Mesothelial cell of epicardium (in vitro differentiated cells): Measurements from ENCODE around the gene TXNDC5. TPM values are rescaled to one million over a fixed set of nuclear protein-coding genes. Genes with fewer than 3 reads are reported as not detected.

Experiments used
- DNase-seq, 2 experiments: peaks; one replicate each; pipeline ENCODE4 v3.0.0; 2021; ENCODE audit warnings: low spot score in 2 of 2; ENCODE audit not compliant: unreplicated experiment in 2 of 2
- H3K27ac Mint-ChIP-seq: 2 replicates; pipeline ENCODE4 v1.8.0; 2021; ENCODE audit warnings: mixed read lengths
- H3K27me3 Mint-ChIP-seq: 2 replicates; pipeline ENCODE4 v1.8.0; 2021; ENCODE audit warnings: low read depth, mixed read lengths
- H3K36me3 Mint-ChIP-seq: 2 replicates; pipeline ENCODE4 v1.8.0; 2021; ENCODE audit warnings: mixed read lengths
- H3K4me1 Mint-ChIP-seq: 2 replicates; pipeline ENCODE4 v1.8.0; 2021; ENCODE audit warnings: mixed read lengths
- H3K4me3 Mint-ChIP-seq: 2 replicates; pipeline ENCODE4 v1.8.0; 2021; ENCODE audit warnings: mild to moderate bottlenecking, moderate library complexity, mixed read lengths
- H3K9me3 Mint-ChIP-seq: 2 replicates; pipeline ENCODE4 v1.8.0; 2021; ENCODE audit warnings: mixed read lengths
- total RNA-seq: library from RNA; stranded (reverse); gene quantifications from 3 replicates; pipeline ENCODE4 v1.2.1, GENCODE V29; 2021
- TF ChIP-seq, protein P1 (sequence below): fragments of 200-600 bp; sonication (generic); IDR thresholded peaks from one replicate; pipeline ENCODE4 v1.5.0; 2021; ENCODE audit warnings: antibody characterized with exemption; ENCODE audit not compliant: unreplicated experiment

Gene TXNDC5
- total RNA-seq, 1 donor from 2014 or later, result 120 TPM

DNA sequence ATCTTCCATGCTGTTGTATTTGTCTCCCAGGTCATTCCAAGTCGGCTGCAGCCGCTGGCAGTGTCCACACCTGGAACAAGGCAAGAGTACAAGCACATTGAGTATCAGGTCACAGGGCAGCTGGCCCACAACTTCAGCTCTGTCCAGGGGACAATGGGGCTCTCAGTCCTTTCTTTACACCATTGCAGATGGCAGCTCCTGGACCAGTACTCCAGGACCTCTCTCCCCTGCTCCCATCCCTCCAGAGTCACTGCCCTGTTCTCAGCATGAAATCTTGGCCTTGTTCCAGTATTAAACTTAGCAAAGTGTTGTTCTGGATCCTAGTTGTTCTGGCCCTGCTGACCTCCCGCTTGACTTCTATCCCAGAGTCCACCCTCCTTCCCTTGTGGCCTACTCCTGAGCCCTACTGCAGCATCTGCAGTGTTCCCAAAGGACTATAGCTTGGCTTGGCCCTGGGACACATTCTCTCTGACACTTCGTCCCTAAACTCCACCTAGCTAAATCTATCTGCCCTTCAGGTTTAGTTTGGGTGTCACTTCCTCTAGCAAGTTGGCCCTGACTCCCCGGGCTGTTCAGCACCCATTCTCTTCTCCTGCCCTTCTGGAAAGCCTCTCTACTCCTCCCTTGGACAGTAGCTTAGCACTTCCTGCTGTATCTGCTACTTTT, 5.8 kb downstream of the TXNDC5 start:
- Mint-ChIP-seq H3K27me3 (no peaks in the 10 kb centered on the region), H3K27ac (no peak overlapping the region)
- TF ChIP-seq, protein P1, sequence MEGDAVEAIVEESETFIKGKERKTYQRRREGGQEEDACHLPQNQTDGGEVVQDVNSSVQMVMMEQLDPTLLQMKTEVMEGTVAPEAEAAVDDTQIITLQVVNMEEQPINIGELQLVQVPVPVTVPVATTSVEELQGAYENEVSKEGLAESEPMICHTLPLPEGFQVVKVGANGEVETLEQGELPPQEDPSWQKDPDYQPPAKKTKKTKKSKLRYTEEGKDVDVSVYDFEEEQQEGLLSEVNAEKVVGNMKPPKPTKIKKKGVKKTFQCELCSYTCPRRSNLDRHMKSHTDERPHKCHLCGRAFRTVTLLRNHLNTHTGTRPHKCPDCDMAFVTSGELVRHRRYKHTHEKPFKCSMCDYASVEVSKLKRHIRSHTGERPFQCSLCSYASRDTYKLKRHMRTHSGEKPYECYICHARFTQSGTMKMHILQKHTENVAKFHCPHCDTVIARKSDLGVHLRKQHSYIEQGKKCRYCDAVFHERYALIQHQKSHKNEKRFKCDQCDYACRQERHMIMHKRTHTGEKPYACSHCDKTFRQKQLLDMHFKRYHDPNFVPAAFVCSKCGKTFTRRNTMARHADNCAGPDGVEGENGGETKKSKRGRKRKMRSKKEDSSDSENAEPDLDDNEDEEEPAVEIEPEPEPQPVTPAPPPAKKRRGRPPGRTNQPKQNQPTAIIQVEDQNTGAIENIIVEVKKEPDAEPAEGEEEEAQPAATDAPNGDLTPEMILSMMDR, result no peak

DNA sequence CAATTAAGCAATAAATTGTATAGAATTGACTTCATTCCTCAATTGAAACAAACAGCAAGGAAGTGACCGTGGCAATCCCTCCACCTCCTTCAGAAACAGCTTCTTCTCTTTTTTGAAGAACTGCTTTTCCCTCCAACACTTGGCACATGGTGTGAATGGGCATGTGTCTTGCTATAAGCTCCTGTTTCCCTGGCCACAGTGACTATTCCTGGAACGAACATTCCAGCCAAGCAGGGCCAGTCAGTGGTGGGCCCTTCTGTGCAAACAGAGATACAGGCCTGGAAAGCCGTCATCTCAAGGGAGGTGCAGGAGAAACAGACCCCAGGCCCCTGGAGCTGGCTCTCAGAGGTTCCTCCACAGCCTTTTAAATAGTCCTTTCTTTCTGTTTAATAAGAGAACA, 6.9 kb downstream of the TXNDC5 start:
- H3K4me3 Mint-ChIP-seq, result no peak overlapping the region
- DNase-seq, result no peak
- peaks cover 4% of the 10 kb centered on the region for H3K4me1 Mint-ChIP-seq
- TF ChIP-seq, protein P1, result no peak
- H3K36me3 Mint-ChIP-seq, result peaks cover 27% of the 10 kb centered on the region
- H3K27ac Mint-ChIP-seq, result no peak overlapping the region
- H3K27me3 Mint-ChIP-seq, result no peaks in the 10 kb centered on the region
- no peaks in the 10 kb centered on the region for H3K9me3 Mint-ChIP-seq

More for the DNA sequence above, 5.8 kb downstream of the TXNDC5 start:
- Mint-ChIP-seq H3K4me3 (no peak overlapping the region), H3K4me1 (peaks cover 12% of the 10 kb centered on the region), H3K36me3 (peaks cover 24% of the 10 kb centered on the region), H3K9me3 (no peaks in the 10 kb centered on the region)
- peak in 1 of 2 experiments; percentile 10 for DNase-seq

DNA sequence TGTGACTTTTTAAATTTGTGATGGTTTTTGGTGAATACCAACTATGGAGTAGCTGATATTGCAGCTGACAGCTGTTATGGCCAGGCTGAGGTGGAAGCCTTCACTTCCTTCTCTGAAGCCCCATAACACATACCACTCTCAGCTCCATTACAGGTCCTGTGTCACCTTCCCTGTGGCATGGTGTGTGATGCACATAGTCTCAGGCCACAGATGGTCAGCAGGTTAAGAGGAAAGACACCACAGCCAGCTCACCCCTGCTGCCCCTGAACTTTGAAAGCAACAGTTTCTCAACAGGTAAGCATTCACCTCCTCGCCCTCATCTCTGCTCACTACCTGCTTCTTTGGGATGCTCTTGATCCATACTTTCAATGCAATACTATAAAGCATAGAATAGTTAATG, 7.7 kb downstream of the TXNDC5 start:
- Mint-ChIP-seq H3K4me3 (no peak overlapping the region), H3K9me3 (no peaks in the 10 kb centered on the region), H3K27me3 (no peaks in the 10 kb centered on the region), H3K36me3 (peaks cover 33% of the 10 kb centered on the region), H3K27ac (no peak overlapping the region), H3K4me1 (peaks cover 1% of the 10 kb centered on the region)
- TF ChIP-seq, protein P1, result no peak
- no peak for DNase-seq

DNA sequence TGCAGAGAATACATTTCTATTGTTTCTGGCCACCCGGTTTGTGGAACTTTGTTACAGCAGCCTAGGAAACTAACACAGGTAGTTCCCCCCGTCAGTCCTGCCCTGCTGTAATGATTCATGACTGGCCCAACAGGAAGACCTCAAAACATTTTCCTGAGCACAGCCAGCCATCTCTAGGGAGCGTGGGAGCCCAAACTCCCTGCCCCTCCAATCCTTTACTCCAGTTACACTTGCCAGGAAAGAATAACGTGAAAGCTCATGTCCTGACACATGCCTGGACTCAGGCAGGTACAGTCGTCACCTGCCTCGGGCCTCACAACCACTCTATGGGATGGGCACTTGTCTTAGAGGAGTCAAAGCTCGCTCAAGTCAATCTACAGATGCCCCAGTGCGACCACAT, 8.4 kb downstream of the TXNDC5 start:
- H3K36me3 Mint-ChIP-seq, result peaks cover 39% of the 10 kb centered on the region
- no peak for DNase-seq
- H3K9me3 Mint-ChIP-seq, result no peaks in the 10 kb centered on the region
- peaks cover 1% of the 10 kb centered on the region for H3K4me1 Mint-ChIP-seq
- no peak overlapping the region for H3K27ac Mint-ChIP-seq
- TF ChIP-seq, protein P1, result no peak
- H3K4me3 Mint-ChIP-seq, result no peak overlapping the region
- H3K27me3 Mint-ChIP-seq, result no peaks in the 10 kb centered on the region

DNA sequence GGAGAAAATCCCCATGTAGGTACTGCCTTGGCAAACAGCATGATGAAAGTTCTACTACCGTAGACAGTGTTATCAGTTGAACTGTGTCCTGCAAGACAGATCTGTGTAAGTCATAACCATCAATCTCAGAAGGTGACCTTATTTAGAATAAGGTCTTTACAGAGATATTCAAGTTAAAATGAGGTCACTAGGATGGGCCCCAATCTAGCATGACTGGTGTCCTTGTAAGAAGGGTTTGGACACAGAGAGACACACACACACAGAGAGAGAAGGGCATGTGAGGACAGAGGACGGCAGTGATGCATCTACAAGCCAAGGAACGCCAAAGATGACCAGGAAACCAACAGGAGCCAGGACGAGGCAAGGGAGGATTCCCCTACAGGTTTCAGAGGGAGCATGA, 8.8 kb downstream of the TXNDC5 start:
- no peak overlapping the region for H3K27ac Mint-ChIP-seq
- TF ChIP-seq, protein P1, result no peak
- no peak for DNase-seq
- H3K36me3 Mint-ChIP-seq, result peaks cover 39% of the 10 kb centered on the region
- H3K4me1 Mint-ChIP-seq, result peaks cover 1% of the 10 kb centered on the region
- H3K27me3 Mint-ChIP-seq, result no peaks in the 10 kb centered on the region
- no peaks in the 10 kb centered on the region for H3K9me3 Mint-ChIP-seq
- H3K4me3 Mint-ChIP-seq, result no peak overlapping the region
